ENCODE data around the gene ZBTB47. TPM values are rescaled to one million over a fixed set of nuclear protein-coding genes. Genes with fewer than 3 reads are reported as not detected.

The ZBTB47 gene
- polyA plus RNA-seq, 1 donor from 2014 or later: 0.11 TPM

DNA sequence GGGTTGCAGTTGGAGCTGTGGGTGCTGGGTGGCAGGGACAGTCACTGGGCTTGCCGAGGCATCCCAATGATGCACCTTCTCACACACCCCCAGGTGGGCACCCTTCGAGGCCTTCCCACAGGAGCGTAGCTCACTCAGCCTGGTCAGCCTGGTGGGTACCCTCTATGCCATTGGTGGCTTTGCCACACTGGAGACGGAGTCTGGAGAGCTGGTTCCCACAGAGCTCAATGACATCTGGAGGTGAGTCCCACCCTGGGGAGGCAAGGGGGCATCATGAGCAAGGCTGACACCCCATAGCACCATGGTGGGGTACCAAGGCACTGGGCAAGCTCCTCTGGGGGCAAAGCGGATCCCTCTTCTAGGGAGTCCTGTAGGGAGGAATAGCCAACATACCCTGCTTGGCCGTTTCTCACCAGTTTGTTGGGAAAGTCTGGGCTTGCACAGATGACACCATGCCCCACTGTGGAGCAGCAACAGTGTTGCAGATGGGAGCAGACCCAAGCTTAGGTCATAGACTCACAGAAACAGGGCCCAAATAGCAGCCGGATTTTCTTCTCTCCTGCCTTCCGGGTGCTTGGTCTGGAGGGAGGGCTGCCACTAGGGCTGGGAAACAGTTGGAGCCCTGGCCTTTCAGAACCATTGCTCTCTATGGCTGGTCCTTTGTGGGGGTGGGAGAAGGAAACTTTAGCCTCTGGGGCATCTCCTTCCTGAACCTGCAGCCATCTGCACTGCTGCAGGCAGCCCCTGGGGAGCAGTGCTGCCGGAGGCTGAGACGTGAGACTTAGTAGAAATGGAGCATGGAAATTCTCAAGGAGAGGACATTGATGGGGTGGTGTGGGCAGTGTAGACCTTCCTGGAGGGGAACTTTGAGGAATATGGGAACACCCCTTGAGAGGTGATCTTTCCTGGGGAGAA, 37.5 kb downstream of the ZBTB47 start:
- H3K4me3 Mint-ChIP-seq: no peak overlapping the region

DNA sequence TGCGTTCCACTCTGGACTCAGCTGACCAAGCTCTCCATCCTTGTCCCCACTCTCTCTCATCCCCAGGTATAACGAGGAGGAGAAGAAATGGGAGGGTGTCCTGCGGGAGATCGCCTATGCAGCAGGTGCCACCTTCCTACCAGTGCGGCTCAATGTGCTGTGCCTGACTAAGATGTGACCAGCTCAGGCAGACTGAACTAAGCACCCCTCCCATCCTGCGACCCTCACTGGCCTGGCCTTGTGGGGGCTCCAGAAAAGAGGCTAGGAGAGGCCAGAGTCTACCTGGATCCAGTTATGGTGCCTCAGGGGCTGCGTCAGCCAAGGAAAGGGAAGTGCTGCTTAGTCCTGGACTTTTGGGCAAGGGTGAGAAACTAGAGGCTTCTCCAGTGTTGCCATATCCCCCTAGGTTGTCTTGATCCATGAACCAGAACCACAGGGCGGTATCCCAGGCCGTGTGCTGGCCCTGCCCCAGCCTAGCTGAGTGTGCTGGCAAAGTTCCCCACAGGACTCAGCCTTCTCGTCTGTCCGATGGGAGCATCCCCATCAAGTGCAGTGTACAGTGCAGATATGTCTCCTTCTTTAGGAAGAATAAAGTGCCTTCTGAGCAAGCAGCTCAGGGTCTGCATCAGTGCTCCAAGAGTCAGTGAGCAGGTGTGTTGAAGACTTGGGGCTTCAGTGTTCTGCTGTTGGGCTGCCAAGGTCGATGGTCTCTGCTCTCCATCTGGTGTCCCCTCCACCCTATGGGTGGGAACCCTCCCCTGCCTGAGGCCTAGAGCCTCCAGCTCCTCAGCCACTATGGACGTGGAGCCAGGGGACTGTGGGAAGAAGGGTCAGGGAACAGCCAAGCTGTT, 38.5 kb downstream of the ZBTB47 start:
- peaks cover 2% of the 10 kb centered on the region for H3K27me3 Mint-ChIP-seq
- no peaks in the 10 kb centered on the region for H3K9me3 Mint-ChIP-seq
- H3K4me1 Mint-ChIP-seq: no peaks in the 10 kb centered on the region

More for the DNA sequence above, 37.5 kb downstream of the ZBTB47 start:
- peaks cover 8% of the 10 kb centered on the region for H3K27me3 Mint-ChIP-seq
- H3K4me1 Mint-ChIP-seq: no peaks in the 10 kb centered on the region
- no peaks in the 10 kb centered on the region for H3K9me3 Mint-ChIP-seq
- no peak overlapping the region for H3K27ac Mint-ChIP-seq
- no peaks in the 10 kb centered on the region for H3K36me3 Mint-ChIP-seq

DNA sequence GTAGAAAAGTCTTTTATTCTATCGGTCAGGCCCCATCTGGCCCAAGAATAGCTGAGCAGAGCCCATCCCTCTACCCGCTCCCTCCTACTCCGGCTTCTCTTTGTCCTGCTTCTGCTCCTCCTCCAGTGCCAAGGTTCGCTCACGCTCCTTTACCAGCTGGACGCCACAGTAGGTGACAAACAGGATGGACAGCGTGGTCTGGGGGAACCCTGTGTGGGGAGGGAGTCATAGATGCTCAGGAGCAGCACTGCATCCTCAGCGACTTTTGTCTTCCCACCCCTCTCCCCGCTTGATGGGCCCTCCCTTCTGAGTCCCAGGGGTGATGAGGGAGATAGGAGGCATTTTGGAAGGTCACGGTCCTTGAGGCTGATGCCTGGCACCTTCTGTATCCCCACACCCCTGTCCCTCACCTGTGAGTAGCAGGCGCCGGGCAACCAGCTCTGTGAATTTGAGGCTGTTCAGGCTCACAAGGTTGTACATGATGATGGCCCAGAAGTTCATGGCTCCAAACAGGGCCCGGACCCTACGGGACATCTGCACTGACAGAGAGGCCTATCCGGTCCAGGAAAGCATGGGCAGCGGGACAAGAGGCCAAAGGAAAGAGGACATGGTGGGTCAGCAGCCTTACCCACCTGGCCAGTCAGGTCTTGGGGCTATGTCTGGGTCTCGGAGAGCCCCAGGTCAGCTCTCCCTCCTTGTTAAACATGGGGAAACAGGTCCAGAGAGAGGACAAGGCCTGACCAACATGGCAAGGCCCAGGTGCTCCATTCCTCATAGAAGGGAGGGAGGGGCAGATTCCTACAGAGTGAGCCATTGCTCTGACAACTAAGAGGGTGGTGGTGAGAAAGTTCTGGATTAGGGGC, 39.4 kb downstream of the ZBTB47 start:
- no peak overlapping the region for H3K27ac Mint-ChIP-seq
- no peaks in the 10 kb centered on the region for H3K36me3 Mint-ChIP-seq
- H3K27me3 Mint-ChIP-seq: no peaks in the 10 kb centered on the region
- H3K4me3 Mint-ChIP-seq: no peak overlapping the region
- H3K9me3 Mint-ChIP-seq: no peaks in the 10 kb centered on the region
- H3K4me1 Mint-ChIP-seq: no peaks in the 10 kb centered on the region

More for the DNA sequence above, 38.5 kb downstream of the ZBTB47 start:
- H3K27ac Mint-ChIP-seq: no peak overlapping the region
- H3K36me3 Mint-ChIP-seq: no peaks in the 10 kb centered on the region
- no peak overlapping the region for H3K4me3 Mint-ChIP-seq

DNA sequence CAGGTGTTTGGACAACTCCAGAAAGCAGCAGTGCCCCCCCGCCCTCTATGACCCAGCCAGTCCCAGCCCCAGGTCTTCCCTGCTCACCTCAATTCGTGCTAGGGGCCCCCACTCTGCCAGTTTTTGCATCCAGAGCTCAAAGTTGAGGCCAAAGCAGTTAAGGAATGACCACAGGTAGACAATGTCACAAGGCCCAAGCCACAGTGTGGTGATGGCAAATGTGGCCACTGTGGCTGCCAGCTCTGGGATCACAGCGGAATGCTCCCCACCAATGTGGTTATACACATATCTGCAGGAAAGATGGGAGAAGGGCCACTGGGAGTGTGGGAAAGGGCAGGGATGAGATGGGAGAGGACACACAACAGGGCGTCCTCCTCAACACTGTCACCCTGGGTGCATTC, 40.0 kb downstream of the ZBTB47 start:
- Mint-ChIP-seq H3K27ac (no peak overlapping the region), H3K9me3 (no peaks in the 10 kb centered on the region), H3K36me3 (no peaks in the 10 kb centered on the region), H3K4me3 (no peak overlapping the region), H3K4me1 (no peaks in the 10 kb centered on the region), H3K27me3 (no peaks in the 10 kb centered on the region)

DNA sequence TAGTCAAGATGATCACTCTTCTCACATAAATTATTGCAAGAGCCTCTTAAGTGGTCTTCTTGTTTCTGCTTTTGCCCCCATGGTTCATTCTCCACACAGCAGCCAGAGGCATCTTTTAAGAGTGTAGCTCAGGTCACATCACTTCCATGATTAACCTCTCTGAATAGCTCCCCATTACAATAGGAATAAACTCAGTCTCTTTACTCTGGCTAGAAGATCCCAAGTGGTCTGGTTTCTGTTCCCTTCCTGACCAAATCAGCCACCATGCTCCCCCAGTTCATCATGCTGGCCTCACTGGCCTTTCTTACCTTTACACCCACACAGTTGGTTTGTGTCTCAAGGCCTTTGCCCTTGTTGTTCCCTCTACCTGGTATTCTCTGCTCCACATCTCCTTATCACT, 40.9 kb downstream of the ZBTB47 start:
- Mint-ChIP-seq H3K4me3 (no peak overlapping the region), H3K36me3 (no peaks in the 10 kb centered on the region), H3K27me3 (peaks cover 1% of the 10 kb centered on the region), H3K9me3 (no peaks in the 10 kb centered on the region), H3K27ac (no peak overlapping the region), H3K4me1 (peaks cover 0 to 1% (median 0%) of the 10 kb centered on the region in 3 donors)

DNA sequence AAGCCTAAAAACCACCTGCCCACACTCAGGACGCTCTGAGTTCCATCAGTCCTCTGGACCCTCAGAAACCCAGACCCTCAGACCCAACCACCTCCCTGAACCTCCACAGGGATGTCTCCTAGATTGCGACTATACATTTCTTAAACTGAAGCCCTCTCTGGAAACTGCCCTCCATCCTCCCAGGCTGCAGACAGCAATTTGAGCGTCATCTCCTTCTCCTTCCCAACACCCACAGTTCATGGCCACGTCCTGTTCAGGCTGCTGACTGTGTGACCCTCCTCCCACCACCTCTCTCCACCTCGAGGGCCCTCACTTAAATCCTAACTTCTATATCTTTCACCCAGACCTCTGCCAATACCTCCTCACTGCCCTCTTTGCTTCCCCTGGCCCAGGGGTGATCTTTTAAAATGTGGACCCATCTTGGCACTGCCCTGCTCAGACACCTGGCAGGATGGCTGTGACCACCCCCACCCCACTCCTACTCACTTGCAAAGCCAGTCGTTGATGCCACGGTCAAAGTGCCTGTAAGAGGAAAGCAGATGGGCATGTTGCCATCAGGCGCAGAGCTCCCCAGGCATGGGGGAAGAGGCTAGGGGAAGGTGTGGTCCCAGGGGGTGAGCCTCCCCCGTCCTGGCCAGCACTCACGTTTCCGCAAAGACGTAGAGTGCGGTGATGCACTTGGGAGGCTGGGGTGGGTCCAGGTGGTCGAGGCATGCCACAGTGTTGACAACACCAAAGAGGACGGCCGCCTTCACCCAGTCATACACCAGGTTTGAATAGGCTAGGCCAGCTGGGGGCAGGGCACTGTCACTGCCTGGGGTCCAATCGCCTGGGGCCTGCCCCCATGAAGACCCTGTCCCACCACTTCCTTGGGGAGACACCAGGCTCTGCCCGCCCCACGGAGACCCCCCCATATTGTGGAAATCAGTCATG, 43.1 kb downstream of the ZBTB47 start:
- Mint-ChIP-seq H3K4me1 (peaks cover 0 to 3% (median 1%) of the 10 kb centered on the region in 3 donors), H3K4me3 (no peak overlapping the region), H3K36me3 (no peaks in the 10 kb centered on the region)

DNA sequence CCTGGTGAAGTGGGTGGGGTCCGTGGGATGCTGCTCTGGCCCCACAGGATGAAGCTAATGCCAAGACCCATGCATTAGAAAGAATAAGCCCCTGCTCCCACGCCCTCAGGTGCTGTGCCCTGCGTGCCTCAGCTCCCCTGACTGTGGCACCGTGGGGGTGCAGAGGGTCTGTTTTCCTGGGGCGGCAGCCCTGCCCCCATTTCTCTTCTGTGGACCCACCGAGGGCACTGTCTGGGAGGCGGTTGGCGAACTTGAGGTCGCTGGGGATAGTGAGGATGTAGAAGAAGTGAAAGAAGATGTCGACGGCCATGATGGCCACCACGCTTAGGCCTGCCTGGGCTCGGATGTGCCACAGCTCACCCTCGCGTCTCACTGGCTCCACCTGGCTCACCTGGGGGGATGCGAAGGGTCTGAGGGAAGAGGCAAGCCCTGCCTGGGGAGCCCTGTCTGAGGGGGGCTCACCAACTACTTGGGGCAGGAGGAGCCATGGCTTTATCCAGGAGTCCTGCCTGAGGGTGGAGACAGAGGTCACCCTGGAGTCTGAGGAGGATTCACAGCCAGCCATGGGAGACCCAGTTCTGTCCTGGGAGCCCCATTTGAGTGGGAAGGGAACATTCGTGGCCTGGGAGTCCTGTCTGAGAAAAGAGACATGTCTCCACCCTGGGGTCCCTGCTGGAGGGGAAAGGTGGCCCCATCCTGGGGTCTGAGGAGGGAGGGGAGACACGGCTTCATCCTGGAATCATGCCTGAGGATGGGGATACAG, 44.0 kb downstream of the ZBTB47 start:
- no peak overlapping the region for H3K27ac Mint-ChIP-seq
- no peaks in the 10 kb centered on the region for H3K36me3 Mint-ChIP-seq
- peaks cover 0 to 3% (median 1%) of the 10 kb centered on the region in 3 donors for H3K4me1 Mint-ChIP-seq
- H3K4me3 Mint-ChIP-seq: no peak overlapping the region
- H3K9me3 Mint-ChIP-seq: no peaks in the 10 kb centered on the region
- H3K27me3 Mint-ChIP-seq: peaks cover 3% of the 10 kb centered on the region

More for the DNA sequence above, 43.1 kb downstream of the ZBTB47 start:
- peaks cover 3% of the 10 kb centered on the region for H3K27me3 Mint-ChIP-seq
- no peaks in the 10 kb centered on the region for H3K9me3 Mint-ChIP-seq
- H3K27ac Mint-ChIP-seq: no peak overlapping the region

DNA sequence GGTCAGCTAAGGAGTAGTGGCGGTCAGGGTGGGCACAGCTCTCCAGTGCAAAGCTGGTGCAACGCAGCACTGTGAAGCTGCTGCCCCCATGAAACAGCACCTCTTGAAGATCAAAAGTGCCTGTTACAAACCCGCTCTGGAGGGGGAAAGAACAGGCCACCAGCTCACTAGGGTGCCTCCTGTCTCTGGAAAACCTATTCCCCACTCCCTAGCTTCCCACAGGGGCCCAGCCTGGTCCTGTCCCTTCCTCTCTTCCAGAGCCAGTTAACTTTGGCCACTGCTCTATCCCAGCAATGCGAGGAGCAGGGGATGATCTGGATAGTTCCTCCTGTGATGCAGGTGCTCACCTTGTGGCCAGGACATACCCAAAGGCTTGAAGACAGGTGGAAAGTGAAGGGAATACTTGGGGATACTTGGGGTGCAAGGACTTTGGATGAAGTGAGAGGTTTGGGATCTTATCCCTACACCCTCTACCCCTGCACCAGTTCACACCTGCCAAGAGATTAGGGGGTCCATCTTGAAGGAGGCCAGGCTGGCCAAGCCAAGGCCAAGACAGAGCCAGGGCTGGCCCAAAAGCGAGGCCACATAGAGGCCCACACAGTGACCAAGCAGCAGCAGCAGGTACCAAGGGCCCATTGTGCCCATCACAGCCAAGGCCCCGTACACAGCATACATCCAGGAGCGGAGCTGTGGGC, 44.9 kb downstream of the ZBTB47 start:
- Mint-ChIP-seq H3K27me3 (peaks cover 6% of the 10 kb centered on the region), H3K4me1 (peaks cover 0 to 3% (median 1%) of the 10 kb centered on the region in 3 donors), H3K36me3 (no peaks in the 10 kb centered on the region), H3K4me3 (no peak overlapping the region), H3K9me3 (no peaks in the 10 kb centered on the region), H3K27ac (no peak overlapping the region)

DNA sequence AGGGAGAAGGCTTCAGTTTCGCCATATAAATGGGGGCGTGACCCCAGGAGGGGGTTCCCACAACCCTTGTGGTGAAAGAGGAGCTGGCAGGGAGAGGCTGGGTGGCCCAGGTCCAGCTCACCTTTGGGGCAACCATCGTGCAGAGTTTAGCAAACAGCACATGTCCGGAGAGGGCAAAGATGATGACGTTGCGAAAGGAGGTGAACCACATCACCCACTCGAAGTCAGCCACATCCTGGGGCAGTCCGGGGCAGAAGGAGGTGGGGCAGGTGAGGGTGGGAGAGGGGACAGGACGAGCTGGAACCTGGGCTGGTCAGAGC, 45.4 kb downstream of the ZBTB47 start:
- H3K4me1 Mint-ChIP-seq: peaks cover 0 to 3% (median 1%) of the 10 kb centered on the region in 3 donors
- no peak overlapping the region for H3K27ac Mint-ChIP-seq
- H3K36me3 Mint-ChIP-seq: no peaks in the 10 kb centered on the region
- no peak overlapping the region for H3K4me3 Mint-ChIP-seq
- H3K9me3 Mint-ChIP-seq: no peaks in the 10 kb centered on the region
- peaks cover 6% of the 10 kb centered on the region for H3K27me3 Mint-ChIP-seq

DNA sequence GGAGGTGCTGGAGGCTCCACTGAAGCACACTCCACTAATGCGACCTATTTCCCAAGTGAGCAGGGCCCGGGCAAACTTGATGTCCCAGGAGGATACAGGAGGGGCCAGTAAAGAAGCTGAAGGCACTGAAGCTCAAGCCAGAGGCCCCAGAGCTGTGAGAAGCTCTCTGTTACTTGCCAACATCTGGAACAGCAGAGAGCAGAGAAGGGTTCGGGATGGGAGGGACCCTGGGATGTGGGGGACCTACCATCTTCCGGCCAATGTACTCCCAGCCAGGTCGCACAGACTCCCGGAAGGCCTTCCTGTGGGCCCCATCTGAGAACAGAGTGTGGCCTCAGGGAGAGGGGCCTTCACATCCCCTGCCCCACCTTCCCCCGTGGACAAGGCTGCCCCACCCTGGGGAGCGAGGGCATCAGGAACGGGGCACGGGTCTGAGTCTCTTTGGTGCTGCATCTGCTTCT, 46.0 kb downstream of the ZBTB47 start:
- no peak overlapping the region for H3K27ac Mint-ChIP-seq
- peaks cover 6% of the 10 kb centered on the region for H3K27me3 Mint-ChIP-seq
- H3K4me3 Mint-ChIP-seq: no peak overlapping the region
- no peaks in the 10 kb centered on the region for H3K9me3 Mint-ChIP-seq
- H3K36me3 Mint-ChIP-seq: no peaks in the 10 kb centered on the region
- H3K4me1 Mint-ChIP-seq: peaks cover 0 to 3% (median 1%) of the 10 kb centered on the region in 3 donors

DNA sequence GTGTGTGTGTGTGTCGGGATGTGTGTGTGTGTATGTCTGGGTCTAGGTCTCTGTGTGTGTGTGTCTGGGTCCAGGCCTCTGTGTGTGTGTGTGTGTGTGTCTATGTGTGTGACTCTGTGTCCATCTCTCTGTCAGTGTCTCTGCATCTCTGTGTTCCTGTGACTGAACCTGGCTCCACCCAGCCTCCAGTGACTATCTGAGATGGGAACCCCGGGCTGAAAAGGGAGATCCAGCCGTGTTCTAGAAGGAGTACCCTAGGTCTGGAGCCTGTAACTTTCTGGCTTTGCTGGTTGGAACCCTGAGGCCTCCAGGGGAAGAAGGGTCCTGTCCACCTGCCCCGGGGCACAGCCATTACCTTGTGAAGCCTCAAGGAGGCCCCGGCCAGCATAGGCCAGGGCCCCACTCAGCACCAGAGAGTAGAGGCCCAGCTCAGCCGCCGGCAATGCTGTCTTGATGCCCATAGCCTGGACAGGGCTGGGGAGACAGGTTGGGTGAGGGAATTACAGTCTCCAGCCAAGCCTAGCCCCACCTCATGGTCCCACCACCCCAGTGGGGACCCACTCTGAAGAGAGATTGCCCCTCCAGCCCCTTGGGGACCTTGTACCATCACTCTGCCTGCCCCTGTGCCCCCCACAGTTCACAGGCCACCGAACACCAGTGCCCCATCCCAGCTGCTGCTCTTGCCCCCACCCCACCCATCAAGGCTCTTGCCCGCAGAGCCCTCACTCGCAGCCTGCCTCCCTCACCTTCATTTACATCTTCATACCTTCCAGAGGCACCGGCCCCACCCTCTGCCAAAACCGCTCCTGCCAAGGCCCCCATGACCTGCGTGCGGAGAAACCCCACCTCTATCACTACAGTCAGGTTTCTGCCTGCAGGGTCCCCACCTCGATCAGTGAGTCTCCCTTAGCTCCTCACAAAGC, 47.1 kb downstream of the ZBTB47 start:
- peaks cover 0 to 3% (median 1%) of the 10 kb centered on the region in 3 donors for H3K4me1 Mint-ChIP-seq
- peaks cover 6% of the 10 kb centered on the region for H3K27me3 Mint-ChIP-seq
- no peak overlapping the region for H3K27ac Mint-ChIP-seq
- H3K36me3 Mint-ChIP-seq: no peaks in the 10 kb centered on the region
- H3K4me3 Mint-ChIP-seq: no peak overlapping the region
- no peaks in the 10 kb centered on the region for H3K9me3 Mint-ChIP-seq

All from IgD-negative memory B cell (primary cell).